PC-3 (cell line): ENCODE results near the gene CCDC66.

Experiments used
- EZH2phosphoT487 ChIP-seq: fragments of 300-600 bp; sonication (generic); IDR thresholded peaks from 2 replicates; pipeline ENCODE4 v1.6.1; 2018; ENCODE audit warnings: mild to moderate bottlenecking, antibody characterized with exemption, low read length, borderline replicate concordance
- TF ChIP-seq, protein P1 (sequence below): fragments of 300-600 bp; sonication (generic); conservative IDR thresholded peaks from 2 replicates; pipeline ENCODE4 v1.5.1; 2017; ENCODE audit warnings: antibody characterized with exemption, low read depth, mild to moderate bottlenecking, low read length

- TF ChIP-seq, protein P1, sequence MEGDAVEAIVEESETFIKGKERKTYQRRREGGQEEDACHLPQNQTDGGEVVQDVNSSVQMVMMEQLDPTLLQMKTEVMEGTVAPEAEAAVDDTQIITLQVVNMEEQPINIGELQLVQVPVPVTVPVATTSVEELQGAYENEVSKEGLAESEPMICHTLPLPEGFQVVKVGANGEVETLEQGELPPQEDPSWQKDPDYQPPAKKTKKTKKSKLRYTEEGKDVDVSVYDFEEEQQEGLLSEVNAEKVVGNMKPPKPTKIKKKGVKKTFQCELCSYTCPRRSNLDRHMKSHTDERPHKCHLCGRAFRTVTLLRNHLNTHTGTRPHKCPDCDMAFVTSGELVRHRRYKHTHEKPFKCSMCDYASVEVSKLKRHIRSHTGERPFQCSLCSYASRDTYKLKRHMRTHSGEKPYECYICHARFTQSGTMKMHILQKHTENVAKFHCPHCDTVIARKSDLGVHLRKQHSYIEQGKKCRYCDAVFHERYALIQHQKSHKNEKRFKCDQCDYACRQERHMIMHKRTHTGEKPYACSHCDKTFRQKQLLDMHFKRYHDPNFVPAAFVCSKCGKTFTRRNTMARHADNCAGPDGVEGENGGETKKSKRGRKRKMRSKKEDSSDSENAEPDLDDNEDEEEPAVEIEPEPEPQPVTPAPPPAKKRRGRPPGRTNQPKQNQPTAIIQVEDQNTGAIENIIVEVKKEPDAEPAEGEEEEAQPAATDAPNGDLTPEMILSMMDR, result no peak
- TF ChIP-seq EZH2phosphoT487, result no peak
Measured at GRCh38 chr3:56613016-56613415, 56.0 kb downstream of the CCDC66 start.
